Tibial artery (tissue), 4 donors: Measurements from ENCODE around the gene ELOVL6.

ENCODE experiments used
- DNase-seq, 2 donors: peaks; one replicate each; pipeline ENCODE4 v3.0.0-alpha.2; 2019
- H3K27ac ChIP-seq, 2 donors: fragments of 200-600 bp; sonication (generic) in 1 of 2; 1 replicate in 1 of 2; 2 replicates in 1 of 2; pipeline ENCODE4 v1.5.1; 2018 to 2019; ENCODE audit warnings: mild to moderate bottlenecking in 1 of 2
- H3K27me3 ChIP-seq, 2 donors: fragments of 200-600 bp; sonication (generic) in 1 of 2; one replicate each; pipeline versions ENCODE4 v1.5.1 to v1.6.0; 2016 to 2019
- H3K36me3 ChIP-seq, 3 donors: fragments of 200-600 bp; sonication (generic) in 2 of 3; one replicate each; pipeline ENCODE4 v1.5.1; 2016 to 2019; ENCODE audit warnings: mild to moderate bottlenecking in 2 of 3
- H3K4me1 ChIP-seq, 4 donors: fragments of 200-600 bp; sonication (generic) in 2 of 4; 1 replicate in 3 of 4; 2 replicates in 1 of 4; pipeline ENCODE4 v1.5.1; 2016 to 2019
- H3K4me3 ChIP-seq, 2 donors: fragments of 200-600 bp; sonication (generic) in 1 of 2; 1 replicate in 1 of 2; 2 replicates in 1 of 2; pipeline ENCODE4 v1.5.1; 2018 to 2019; ENCODE audit warnings: mild to moderate bottlenecking in 2 of 2
- H3K9me3 ChIP-seq, 3 donors: fragments of 200-600 bp; sonication (generic) in 1 of 3; one replicate each; pipeline ENCODE4 v1.5.1; 2016 to 2019
- CTCF ChIP-seq, 2 experiments: fragments of 200-600 bp in 1 of 2; fragments of 450-650 bp in 1 of 2; IDR thresholded peaks; one replicate each; pipeline ENCODE4 v1.5.1; 2017 to 2019; ENCODE audit warnings: antibody characterized with exemption in 2 of 2, mild to moderate bottlenecking in 1 of 2, moderate library complexity in 1 of 2
- intact Hi-C: fragments of 100-400 bp; cut with DNase I; formaldehyde crosslinking; loops from one replicate; pipeline ENCODE4 v1.15.0; 2023; ENCODE audit warnings: low total_unique reads

ELOVL6 gene

GRCh38 chr4:110201502-110201901, 3.1 kb upstream of the ELOVL6 start:
- intact Hi-C loops, result no loop called here
- DNase-seq, result no peak
- H3K27me3 ChIP-seq, result no peaks in the 10 kb centered on the region
- peaks cover 0 to 7% (median 3%) of the 10 kb centered on the region in 4 donors for H3K4me1 ChIP-seq
- H3K36me3 ChIP-seq, result no peaks in the 10 kb centered on the region
- no peak overlapping the region for H3K4me3 ChIP-seq
- TF ChIP-seq CTCF (IDR thresholded peaks at IDR 0.05), result no peak
- no peak overlapping the region for H3K27ac ChIP-seq
- no peaks in the 10 kb centered on the region for H3K9me3 ChIP-seq

GRCh38 chr4:110200689-110201088, 2.3 kb upstream of the ELOVL6 start:
- Histone ChIP-seq H3K36me3 (no peaks in the 10 kb centered on the region), H3K4me3 (no peak overlapping the region), H3K9me3 (no peaks in the 10 kb centered on the region), H3K4me1 (peaks cover 0 to 7% (median 3%) of the 10 kb centered on the region in 4 donors), H3K27me3 (no peaks in the 10 kb centered on the region), H3K27ac (no peak overlapping the region)
- TF ChIP-seq CTCF (IDR thresholded peaks at IDR 0.05), result no peak
- intact Hi-C loops, result no loop called here
- DNase-seq, result no peak

GRCh38 chr4:110198049-110198434, 373 bp downstream of the ELOVL6 start:
- TF ChIP-seq CTCF (IDR thresholded peaks at IDR 0.05), result no peak
- H3K36me3 ChIP-seq, result no peaks in the 10 kb centered on the region
- peak overlapping the region; percentile 78 to 91 for H3K4me3 ChIP-seq
- peaks cover 0 to 7% (median 3%) of the 10 kb centered on the region in 4 donors for H3K4me1 ChIP-seq
- no peaks in the 10 kb centered on the region for H3K27me3 ChIP-seq
- intact Hi-C loops, result no loop called here
- DNase-seq, result no peak
- peak overlapping the region; percentile 14 to 31 for H3K27ac ChIP-seq
- no peaks in the 10 kb centered on the region for H3K9me3 ChIP-seq

GRCh38 chr4:110197529-110198042, 829 bp downstream of the ELOVL6 start:
- TF ChIP-seq CTCF (IDR thresholded peaks at IDR 0.05), result no peak
- peak overlapping the region; percentile 78 to 91 for H3K4me3 ChIP-seq

GRCh38 chr4:110196871-110197528, 1.4 kb downstream of the ELOVL6 start:
- peak; percentile 37 to 69 for DNase-seq
- TF ChIP-seq CTCF (IDR thresholded peaks at IDR 0.05), result no peak
- Histone ChIP-seq H3K36me3 (no peaks in the 10 kb centered on the region), H3K4me3 (peak overlapping the region; percentile 78 to 91), H3K27me3 (no peaks in the 10 kb centered on the region), H3K4me1 (peaks cover 0 to 7% (median 3%) of the 10 kb centered on the region in 4 donors), H3K9me3 (no peaks in the 10 kb centered on the region), H3K27ac (peak overlapping the region; percentile 80 to 83)
- intact Hi-C loops, result no loop called here

More at GRCh38 chr4:110197529-110198042, 829 bp downstream of the ELOVL6 start:
- peak in 1 of 2 donors; percentile 24 for DNase-seq
- Histone ChIP-seq H3K27me3 (no peaks in the 10 kb centered on the region), H3K36me3 (no peaks in the 10 kb centered on the region), H3K27ac (peak overlapping the region; percentile 14 to 83), H3K4me1 (peaks cover 0 to 7% (median 3%) of the 10 kb centered on the region in 4 donors), H3K9me3 (no peaks in the 10 kb centered on the region)
- intact Hi-C loops, result no loop called here
